RCC 7860 (cell line): ENCODE results near the gene PTPRG.
"Not testable (repeated sequence)": the region's sequence is repeated elsewhere in the genome, so short reads cannot be mapped to it uniquely, and the experiment has no call there.

Experiments
- DNase-seq: peaks from one replicate; pipeline ENCODE4 v3.0.0-alpha.2; 2015; ENCODE audit warnings: low spot score
- FAIRE-seq: peaks from 2 replicates; lab custom pipeline; 2012; peaks lifted over from hg19 to GRCh38; lab: Jason Lieb, UNC

The PTPRG gene

DNA sequence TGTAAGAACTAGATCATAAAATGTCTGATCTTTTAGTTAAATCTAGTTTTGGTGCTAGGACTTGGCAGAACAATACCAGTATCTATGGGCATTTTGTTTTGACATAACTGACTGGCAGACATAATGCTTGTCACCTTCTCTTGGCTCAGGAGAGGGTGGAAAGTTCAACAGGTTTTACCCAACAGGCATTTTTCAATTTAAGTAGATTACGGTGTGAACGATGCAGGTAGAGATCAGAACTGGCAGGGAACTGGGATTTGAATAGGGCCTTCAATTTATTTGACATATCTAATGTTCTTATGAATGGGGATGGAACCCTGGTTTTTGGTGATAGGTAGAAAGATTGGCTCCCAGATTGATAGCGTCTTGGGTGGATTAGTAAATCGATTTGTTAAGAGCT lies 460.9 kb downstream of the PTPRG start:
- DNase-seq (no peak), FAIRE-seq (no peak)

DNA sequence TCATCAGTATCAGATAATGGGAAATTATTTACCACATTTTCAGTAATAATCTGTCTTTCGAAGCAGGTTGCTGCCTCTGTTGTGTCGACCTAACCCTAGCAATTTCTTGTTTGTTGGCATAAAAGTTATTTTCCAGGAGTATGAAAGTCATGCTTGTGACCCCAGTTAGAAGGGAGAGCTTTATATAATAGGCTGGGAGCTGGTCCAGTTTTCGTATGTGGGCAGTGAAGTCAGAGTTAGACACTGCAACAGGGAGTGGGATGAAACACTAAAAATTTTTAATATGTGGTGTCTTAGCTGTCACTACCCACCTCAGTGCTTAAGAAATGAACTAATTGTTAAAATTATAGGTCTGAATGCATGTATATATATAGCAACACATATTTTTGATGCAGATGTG lies 463.5 kb downstream of the PTPRG start:
- FAIRE-seq (no peak), DNase-seq (no peak)

DNA sequence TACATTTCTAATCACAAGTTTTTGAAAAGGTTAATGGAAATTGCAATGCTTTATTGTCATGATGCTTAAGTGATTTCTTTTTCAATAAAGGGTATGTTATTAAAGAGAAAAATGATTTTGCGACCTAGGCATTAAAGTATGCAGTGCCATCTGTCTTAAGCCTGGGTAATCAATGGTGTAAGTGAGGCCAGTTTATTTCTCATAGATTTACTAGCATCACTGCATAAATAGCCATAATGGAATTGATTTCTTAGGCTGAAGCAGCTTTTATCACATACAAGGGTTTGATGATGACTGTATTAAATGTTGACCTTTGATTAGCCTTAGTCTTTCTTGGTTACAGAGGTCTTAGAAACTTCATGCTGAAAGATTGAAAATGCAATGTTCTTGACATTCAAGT lies 464.5 kb downstream of the PTPRG start:
- DNase-seq = no peak
- FAIRE-seq = no peak

DNA sequence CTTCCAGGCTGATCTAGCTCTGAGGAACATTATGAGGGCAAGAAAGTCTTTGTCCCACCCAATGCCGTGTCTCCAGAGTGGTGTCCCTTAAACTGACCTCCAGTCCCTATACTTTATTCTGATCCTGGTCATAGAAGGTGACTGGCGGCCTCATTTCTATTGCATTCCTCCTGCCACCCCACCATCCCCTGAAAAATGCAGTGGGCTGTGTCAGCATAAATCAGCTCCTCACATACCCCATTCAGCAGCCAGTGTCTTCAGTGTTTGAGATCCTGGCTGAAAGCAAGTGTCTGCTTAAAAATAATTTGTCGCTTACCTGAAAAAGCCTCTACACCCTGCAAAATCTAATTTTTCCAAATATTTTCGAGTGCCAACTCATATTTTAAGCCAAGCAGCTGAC lies 465.9 kb downstream of the PTPRG start:
- DNase-seq = no peak
- no peak for FAIRE-seq

DNA sequence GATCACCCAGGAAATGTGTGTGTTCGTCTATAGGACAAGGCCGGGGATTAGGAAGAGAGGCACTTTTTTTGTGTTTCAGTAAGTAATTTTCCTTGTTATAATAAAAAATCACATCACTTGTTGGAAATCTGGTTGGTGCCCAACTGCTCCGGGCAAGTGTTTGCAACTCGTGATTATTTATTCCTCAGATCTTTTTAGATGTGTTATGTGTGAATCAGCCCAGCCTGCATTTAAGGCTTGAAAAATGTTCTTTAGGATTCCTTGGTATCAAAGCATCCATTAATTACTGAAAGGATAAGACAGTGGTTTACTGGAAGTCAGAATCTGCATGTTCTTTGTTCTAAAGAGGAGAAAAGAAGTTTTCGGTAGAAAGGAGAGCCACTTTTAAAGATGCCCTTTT lies 466.4 kb downstream of the PTPRG start:
- FAIRE-seq = no peak

DNA sequence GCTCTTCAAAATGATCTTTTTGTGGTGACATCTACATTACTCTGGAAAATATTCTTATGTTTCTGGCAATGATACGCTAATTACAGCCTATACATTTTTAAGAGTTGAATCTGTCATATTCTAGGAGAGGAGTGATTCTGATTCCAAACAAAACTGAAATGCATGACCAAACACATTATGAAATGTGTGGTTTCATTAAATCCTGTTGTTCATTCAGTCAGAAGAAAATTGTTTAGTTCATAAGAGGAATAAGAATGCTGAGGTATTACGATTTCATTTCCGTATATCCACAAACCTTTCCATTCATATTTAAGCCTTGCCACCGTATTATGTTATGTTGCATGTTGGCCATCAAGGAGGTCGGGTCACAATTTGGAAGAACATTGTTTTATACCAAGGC lies 466.9 kb downstream of the PTPRG start:
- DNase-seq (no peak), FAIRE-seq (no peak)

More for the DNA sequence above, 466.4 kb downstream of the PTPRG start:
- DNase-seq = no peak

DNA sequence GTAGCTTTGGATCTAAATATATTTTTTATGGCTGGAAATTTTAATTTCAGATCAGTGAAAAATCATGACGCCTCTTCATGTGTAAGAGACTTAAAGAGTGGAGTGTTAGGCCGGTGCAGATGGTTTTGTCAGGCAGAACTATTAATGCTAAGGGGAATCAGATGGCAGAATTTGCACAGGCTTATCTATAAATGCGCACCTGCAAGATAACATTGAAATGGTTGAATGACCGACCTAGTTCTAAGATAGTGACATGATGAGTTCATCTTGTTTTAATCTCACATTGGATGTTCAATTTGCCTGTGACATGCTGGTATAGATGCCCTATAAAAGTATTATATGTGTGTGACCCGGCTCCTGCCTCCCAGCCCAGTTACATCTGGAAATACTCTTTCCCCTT lies 471.4 kb downstream of the PTPRG start:
- FAIRE-seq (no peak), DNase-seq (no peak)

DNA sequence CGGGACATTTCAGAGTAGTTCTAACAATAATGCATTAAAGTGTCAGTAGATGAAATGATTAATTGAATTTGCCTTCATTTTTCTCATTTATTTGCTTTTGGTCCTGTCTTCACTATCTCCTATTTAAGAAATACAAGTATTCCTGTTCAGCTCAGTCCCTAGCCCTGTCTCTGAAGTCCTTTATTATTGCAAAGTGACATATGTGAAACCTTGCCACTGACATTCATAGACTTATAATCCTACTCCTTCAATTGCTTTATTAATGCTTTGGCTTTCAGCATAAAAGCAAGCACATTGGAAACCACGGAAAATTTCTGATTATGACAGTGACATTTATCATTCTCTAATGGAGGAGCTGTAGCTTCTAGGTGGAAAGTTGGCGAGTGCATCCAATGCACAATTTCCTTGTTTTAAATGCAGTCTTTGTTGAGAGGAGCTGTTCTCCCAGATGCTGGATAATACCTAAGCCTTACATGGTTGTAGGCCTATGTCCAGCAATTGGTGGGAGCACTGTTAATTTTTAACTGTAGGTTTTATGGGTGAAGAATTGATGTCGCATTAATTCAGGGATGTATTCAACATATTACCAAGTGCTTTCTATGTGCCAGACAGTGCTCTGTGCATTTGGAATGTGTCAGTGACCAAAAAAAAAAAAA lies 474.2 kb downstream of the PTPRG start:
- no peak for FAIRE-seq
- DNase-seq = no peak

DNA sequence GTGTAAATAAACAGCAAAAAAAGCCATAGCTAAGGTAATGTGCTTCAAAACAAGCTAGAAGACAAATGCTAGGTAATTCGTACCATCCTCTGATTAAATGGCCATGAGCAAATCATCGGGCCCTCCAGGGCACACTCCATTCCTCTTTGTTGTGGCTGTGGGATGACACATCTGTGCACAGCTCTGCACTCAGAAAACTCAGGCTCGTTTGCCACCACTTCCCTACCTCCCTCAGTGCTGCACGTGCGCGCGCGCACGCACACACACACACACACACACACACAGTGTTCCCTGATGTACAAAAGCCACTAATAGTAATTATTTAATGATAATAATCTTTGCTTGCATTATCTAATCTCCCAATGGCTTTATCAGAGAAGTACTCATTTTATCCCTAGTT lies 475.4 kb downstream of the PTPRG start:
- FAIRE-seq (no peak), DNase-seq (no peak)

DNA sequence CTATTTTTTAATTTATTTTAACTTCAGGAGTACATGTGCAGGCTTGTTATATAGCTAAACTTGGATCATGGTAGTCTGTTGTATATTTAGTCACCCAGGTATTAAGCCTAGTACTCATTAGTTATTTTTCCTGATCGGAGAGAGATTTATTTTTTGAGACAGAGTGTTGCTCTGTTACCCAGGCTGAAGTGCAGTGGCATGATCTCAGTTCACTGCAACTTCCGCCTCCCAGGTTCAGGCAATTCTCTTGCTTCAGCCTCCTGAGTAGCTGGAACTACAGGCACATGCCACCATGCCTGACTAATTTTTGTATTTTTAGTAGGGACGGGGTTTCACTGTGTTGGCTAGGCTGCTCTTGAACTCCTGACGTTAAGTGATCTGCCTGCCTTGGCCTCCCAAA lies 477.4 kb downstream of the PTPRG start:
- FAIRE-seq, DNase-seq: not testable (repeated sequence)

DNA sequence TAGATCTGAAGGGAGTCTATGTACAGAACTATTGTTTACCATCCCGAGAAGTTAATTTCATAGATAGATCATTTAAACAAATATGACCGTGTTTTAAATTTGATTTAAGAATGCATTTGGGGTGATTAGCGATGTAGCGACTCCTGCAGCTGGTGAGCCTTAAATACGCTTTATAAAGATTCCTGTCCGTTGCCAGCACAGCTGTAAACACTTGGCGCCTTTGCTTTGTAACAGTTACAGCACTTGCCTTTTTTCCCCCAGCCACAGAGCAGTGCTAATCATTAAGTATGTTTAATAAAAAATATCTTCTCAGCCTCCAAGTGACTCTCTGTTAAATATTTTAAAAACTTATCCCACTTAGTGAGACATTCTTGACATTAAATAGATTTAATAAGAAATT lies 478.2 kb downstream of the PTPRG start:
- DNase-seq (no peak), FAIRE-seq (no peak)

DNA sequence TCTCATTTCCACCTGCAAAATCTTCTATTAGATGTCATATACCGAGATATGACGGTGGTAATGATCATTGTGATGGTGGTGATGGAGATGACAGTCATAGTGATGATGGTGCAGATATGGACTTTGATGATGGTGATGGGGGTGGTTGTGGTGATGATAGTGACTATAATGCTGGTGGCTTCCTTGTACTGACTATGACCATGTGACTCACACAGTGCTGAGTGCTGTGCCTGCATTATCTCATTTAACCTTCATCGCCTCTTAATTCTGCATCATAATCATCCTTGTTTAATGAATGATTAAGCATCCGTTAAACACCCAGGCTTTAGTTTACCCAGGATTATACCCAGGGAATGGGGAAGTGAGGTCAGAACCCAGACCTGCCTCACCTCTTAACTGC lies 480.3 kb downstream of the PTPRG start:
- FAIRE-seq = no peak
- DNase-seq = peak; percentile 7

DNA sequence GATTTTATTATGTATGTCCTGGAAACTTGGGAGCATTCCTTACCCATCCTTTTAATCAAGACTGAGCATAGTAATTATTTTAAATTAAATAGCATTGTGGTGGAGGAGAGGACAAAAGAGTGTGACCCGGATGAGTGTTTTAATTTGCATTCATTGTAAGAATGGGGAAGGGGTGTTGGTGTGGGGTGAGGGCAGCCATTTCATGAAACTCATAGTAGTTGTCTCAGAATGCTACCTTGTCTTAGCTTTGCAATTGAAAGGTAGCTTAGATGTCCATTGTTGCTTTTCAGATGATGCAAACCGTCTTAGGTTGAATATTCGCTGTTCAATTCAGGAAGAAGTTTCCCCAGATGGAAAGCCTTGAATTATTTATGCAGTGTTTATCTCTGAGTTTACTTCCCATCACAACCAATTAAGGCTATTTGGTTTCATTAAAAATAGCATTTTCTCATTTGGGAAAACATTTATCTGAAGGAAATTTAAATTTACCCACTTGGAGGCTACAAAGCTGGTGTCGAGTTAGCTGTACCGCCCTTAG lies 483.6 kb downstream of the PTPRG start:
- no peak for FAIRE-seq

DNA sequence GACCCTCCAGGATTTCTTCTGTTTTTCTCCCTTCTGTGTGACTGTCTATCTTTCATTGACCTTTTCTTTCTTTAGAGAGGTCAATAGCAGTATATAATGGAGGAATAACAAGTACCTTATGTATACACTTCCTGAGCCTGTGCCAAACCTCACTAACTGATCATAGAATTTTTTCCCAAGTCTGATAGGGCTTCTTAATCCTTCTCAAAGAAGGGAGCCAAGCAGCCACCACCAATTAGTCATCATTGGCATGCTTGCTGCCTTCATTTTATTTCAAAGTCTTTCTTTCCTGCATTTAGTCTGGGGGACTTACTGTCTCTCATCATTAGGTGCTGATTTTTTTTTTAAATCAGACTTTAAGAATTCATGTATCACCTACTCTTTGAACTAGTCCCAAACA lies 485.0 kb downstream of the PTPRG start:
- DNase-seq = no peak
- no peak for FAIRE-seq

More for the DNA sequence above, 483.6 kb downstream of the PTPRG start:
- DNase-seq = no peak

DNA sequence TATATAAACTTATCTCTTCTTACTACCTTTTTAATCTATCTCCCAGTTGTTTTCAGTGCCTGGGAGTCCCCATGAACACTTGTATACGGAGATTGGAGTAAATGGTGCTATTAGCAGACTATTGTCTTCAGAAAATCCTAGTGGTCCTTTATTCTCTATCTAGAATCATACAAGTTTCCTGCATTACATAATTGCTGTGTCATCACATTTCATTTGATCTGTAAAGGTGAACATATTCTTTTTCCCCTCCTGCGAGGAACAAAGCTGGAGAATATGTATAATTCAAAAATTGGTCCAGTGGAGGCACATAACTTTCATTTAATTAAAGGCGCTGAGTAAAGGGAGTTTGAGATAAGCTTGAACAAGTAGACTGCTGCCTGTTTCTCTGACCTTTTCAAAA lies 487.2 kb downstream of the PTPRG start:
- FAIRE-seq (no peak), DNase-seq (no peak)

DNA sequence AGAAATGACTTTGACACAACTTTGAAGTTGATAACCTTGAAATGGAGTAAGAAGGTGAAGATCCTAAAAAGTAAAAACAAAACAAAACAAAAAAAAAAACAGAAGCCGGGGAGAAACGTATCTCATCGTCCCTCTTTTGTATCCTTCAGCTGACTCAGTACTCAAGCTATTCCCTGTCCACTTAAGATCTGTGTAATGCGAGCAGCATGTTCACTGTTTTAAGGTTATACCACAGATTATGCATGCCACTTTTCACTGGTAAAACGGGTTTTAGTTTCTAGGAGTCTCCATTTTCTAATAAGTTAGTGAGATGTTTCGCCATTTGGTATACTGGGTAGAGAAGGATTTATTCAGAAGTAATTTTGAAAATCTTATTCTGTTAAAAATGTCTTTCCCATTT lies 487.7 kb downstream of the PTPRG start:
- DNase-seq = no peak
- FAIRE-seq = no peak

DNA sequence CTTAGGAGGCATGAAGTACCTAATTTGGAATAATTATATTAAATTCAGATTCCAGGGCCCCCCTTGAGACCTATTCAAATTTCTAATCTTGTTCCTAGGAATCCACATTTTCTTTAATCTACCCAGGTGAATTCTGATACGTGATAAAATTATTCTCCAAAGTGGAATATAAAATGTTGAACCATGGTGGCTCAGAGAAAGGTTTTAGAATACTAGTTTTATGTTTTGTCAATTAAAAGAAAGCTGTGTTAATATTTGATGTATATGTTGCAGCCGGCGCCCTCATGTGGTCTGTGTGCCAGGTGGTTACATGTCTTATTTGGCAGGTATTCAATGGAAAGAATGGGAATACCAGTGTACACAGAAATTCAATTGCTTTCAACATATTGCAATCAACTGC lies 490.1 kb downstream of the PTPRG start:
- DNase-seq (peak; percentile 6), FAIRE-seq (no peak)

DNA sequence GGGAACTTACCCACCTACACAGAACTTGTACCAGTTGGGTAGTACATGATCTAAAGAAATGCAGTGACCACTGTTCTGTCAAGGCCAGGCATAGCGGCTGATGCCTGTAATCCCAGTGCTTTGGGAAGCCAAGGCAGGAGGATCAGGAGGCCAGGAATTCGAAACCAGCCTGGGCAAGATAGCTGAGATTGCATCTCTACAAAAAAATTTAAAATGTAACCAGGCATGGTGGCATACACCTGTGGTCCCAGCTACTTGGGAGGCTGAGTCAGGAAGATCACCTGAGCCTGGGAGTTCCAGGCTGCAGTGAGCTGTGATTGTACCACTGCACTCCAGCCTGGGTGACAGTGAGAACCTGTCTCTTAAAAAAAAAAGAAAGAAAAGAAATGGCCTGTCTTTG lies 491.0 kb downstream of the PTPRG start:
- DNase-seq = no peak
- FAIRE-seq = no peak

DNA sequence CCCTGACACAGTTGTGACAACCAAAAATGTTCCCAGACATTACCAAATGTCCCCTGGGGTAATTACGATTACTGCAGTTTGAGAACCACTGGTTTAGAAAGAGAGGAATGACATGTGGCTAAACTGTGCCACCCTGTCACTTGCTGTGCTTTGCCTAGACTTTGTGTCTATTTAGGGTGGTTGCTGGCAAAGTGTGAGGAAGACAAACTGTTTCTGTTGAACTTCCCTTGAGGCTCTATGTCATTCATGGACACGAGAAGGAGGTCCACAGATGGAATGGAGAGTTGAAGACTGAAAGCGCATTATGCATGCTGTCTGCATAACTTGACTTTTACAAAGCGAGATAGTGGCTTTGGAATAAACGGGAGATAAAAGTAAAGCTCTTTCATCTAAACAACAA lies 495.3 kb downstream of the PTPRG start:
- FAIRE-seq (no peak), DNase-seq (no peak)

DNA sequence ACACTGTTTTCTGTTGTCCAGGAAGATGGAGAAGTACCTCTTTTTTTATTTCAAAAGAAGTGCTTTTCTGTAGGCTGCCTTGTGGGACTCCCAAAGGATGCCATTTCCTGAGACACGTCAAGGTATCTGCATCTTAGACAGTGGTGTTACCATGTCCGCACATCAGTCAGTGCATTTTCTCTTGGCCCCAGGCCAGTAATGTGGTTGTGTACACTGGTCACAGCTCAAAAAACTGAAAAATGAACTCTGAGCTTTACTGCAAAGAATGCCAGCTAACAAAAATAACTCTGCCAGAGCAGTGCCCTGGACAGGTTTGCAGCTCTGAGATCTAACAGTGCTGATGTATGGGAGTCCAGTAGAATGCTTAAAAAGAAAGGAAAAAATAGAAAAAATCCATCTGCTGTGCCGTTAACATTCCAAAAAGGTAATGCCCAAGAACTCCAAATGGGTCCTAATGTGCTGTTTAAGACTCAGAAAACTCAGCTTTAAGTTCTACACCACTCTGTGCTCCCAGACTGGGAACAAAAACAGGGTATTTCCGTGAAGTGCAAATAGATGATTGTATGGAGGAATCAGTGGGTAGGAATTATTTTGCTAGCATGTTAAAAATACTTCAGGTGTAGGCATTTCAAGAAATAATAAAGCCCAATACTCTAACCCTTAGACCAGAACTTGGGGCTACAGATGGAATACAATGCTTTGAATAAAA lies 496.1 kb downstream of the PTPRG start:
- FAIRE-seq (no peak), DNase-seq (peak; percentile 13)

DNA sequence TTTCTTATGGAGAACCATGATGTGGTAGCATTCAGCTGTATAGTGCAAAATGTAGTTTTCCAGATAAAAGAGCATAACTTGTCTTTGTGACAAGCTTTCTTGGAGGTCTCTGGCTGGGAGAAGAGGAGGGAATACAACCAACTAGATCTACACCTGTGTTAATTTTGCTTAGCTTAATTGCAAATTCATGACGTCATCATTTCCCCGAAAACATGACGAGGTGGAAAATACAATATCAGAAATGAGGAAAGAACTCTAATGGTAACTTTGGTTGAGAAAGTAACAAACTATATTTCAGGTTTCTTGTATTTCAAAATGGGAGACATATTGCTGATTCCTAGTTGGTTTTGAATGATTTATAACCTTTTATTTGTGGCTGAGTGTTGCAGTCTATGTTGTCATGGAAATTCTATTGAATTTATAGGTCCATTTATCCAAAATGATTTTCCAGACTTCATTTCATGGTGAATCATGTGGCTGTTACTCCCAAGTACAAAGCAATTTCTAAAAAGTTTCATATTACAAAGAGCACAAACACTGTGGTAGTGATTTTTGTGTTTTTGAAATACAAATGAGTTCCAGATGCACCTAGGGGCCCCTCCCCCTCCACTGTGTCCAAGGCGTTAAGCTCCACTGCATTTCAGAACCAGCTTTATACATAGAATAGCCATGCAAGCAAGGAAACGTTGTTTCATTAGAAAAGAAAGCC lies 504.8 kb downstream of the PTPRG start:
- FAIRE-seq (no peak), DNase-seq (no peak)

DNA sequence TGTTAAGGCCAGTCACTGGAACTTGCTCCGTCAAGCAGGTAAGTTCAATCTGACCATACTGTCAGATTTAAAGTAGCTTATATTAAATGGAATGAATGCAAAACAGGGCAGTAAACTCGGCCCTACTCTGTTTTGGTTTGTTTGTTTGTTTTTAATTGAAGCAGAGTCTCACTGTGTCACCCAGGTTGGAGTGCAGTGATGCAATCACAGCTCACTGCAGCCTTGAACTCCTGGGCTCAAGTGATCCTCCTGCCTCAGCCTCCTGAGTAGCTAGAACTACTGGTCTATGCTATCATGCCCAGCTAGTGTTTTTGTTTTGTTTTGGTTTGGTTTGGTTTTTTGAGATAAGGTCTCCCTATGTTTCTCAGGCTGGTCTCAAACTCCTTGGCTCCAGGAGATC lies 507.0 kb downstream of the PTPRG start:
- no peak for FAIRE-seq

More for the DNA sequence above, 507.0 kb downstream of the PTPRG start:
- DNase-seq = no peak
